ENCODE data around the gene USP49. TPM values are rescaled to one million over a fixed set of nuclear protein-coding genes. Genes with fewer than 3 reads are reported as not detected.

USP49 gene
- total RNA-seq, 4 donors from 2014 or later, result 2.1 to 8.6 (median 4.7) TPM

- H3K27ac ChIP-seq, result no peak overlapping the region
- H3K9me3 ChIP-seq, result no peaks in the 10 kb centered on the region
- no peak for DNase-seq
- peaks cover 0 to 60% (median 0%) of the 10 kb centered on the region in 3 donors for H3K36me3 ChIP-seq
- H3K4me1 ChIP-seq, result peaks cover 0 to 7% (median under 1%) of the 10 kb centered on the region in 4 donors
- H3K4me3 ChIP-seq, result no peak overlapping the region
- no peak for TF ChIP-seq CTCF (IDR thresholded peaks at IDR 0.05)
- no peak for TF ChIP-seq POLR2A (IDR thresholded peaks at IDR 0.05)
- H3K27me3 ChIP-seq, result no peaks in the 10 kb centered on the region
Observed at GRCh38 chr6:41775293-41775882, 119.8 kb downstream of the USP49 start.

GRCh38 chr6:41774841-41775240 lies 120.3 kb downstream of the USP49 start:
- peaks cover 0 to 62% (median 0%) of the 10 kb centered on the region in 3 donors for H3K36me3 ChIP-seq
- H3K27me3 ChIP-seq, result no peaks in the 10 kb centered on the region
- no peak for DNase-seq
- TF ChIP-seq CTCF (IDR thresholded peaks at IDR 0.05), result no peak
- no peak for TF ChIP-seq POLR2A (IDR thresholded peaks at IDR 0.05)
- no peaks in the 10 kb centered on the region for H3K9me3 ChIP-seq
- H3K4me1 ChIP-seq, result peaks cover 0 to 7% (median 0%) of the 10 kb centered on the region in 4 donors
- H3K4me3 ChIP-seq, result no peak overlapping the region
- no peak overlapping the region for H3K27ac ChIP-seq

- Histone ChIP-seq H3K4me3 (no peak overlapping the region), H3K27me3 (no peaks in the 10 kb centered on the region), H3K36me3 (peaks cover 0 to 57% (median 0%) of the 10 kb centered on the region in 3 donors), H3K27ac (no peak overlapping the region), H3K9me3 (no peaks in the 10 kb centered on the region), H3K4me1 (no peaks in the 10 kb centered on the region)
- DNase-seq, result no peak
- TF ChIP-seq POLR2A (IDR thresholded peaks at IDR 0.05) (no peak), CTCF (IDR thresholded peaks at IDR 0.05) (no peak)
Observed at GRCh38 chr6:41771058-41771983, 123.9 kb downstream of the USP49 start.

- Histone ChIP-seq H3K4me1 (no peaks in the 10 kb centered on the region), H3K4me3 (no peak overlapping the region), H3K36me3 (peaks cover 0 to 54% (median 0%) of the 10 kb centered on the region in 3 donors), H3K27ac (no peak overlapping the region), H3K27me3 (no peaks in the 10 kb centered on the region), H3K9me3 (no peaks in the 10 kb centered on the region)
- TF ChIP-seq CTCF (IDR thresholded peaks at IDR 0.05) (no peak), POLR2A (IDR thresholded peaks at IDR 0.05) (no peak)
- DNase-seq, result no peak
Observed at GRCh38 chr6:41770381-41771057, 124.7 kb downstream of the USP49 start.

GRCh38 chr6:41769376-41769775 lies 125.8 kb downstream of the USP49 start:
- no peaks in the 10 kb centered on the region for H3K4me1 ChIP-seq
- H3K27ac ChIP-seq, result no peak overlapping the region
- TF ChIP-seq POLR2A (IDR thresholded peaks at IDR 0.05) (no peak), CTCF (IDR thresholded peaks at IDR 0.05) (no peak)
- no peaks in the 10 kb centered on the region for H3K9me3 ChIP-seq
- peaks cover 0 to 43% (median 0%) of the 10 kb centered on the region in 3 donors for H3K36me3 ChIP-seq
- no peak overlapping the region for H3K4me3 ChIP-seq
- H3K27me3 ChIP-seq, result no peaks in the 10 kb centered on the region
- no peak for DNase-seq
